Stimulated activated CD4-positive, alpha-beta T cell treated with anti-CD3 and anti-CD28 coated beads, Interleukin-12 subunit alpha, Interleukin-12 subunit beta, amount 100 ng/mL, for 4 hours (primary cell): ENCODE results near the gene BPHL.
"Not testable (repeated sequence)": the region's sequence is repeated elsewhere in the genome, so short reads cannot be mapped to it uniquely, and the experiment has no call there.

Experiments
- DNase-seq: peaks from one replicate; pipeline ENCODE4 v3.0.0-alpha.2; 2020

Gene BPHL

DNA sequence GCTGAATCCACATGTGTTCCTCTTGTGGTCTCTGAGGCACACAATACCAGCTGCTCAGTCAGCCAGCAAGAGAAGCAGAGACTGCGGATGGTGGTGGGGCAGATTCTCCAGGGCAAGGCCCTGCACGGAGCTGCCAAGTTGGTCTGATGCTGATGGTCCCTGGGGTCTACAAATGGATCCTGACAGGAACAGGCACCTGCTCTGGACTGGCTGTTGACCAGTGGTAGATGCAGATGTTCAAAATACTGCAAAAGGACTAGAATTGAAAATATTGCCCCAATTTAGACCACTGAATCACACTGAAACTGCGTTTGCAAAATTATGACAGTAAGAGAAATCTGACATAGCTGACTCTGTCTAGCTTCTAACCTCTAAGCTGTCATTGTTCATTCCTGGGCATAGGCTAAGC lies 68.5 kb downstream of the BPHL start:
- no peak for DNase-seq

DNA sequence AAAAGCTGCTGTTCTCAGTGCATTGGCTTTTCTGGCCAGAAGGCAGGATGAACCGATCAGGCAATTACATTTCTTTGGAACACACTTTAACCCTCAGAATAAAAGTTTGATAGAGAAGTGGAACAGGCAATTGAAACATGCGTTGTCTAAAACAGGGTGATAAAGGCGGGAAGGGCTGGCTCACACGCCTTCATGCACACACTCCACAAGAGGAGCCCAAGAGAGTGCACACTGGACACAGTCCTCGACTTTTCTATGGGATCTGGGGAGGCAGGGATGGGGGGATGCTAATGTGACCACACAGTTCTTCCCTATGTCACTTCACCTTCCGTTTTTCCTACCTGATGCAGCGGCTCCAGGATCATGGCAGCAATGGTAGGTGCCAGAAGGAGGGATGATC lies 69.8 kb downstream of the BPHL start:
- no peak for DNase-seq

DNA sequence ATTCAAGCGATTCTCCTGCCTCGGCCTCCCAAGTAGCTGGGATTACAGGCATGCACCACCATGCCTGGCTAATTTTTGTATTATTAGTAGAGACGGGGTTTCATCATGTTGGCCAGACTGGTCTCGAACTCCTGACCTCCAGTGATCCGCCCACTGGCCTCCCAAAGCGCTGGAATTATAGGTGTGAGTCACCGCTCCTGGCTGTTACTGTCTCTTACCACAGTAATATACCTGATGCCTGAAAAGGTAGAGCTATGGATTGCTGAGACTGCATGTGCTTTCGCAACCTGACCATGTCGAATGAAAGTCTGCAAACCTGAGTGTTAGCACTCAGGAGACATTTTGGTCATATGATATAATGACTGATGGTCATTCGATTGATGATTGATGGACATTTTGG lies 70.7 kb downstream of the BPHL start:
- not testable (repeated sequence) for DNase-seq

GRCh38 chr6:3190056-3190455 lies 71.5 kb downstream of the BPHL start:
- no peak for DNase-seq

DNA sequence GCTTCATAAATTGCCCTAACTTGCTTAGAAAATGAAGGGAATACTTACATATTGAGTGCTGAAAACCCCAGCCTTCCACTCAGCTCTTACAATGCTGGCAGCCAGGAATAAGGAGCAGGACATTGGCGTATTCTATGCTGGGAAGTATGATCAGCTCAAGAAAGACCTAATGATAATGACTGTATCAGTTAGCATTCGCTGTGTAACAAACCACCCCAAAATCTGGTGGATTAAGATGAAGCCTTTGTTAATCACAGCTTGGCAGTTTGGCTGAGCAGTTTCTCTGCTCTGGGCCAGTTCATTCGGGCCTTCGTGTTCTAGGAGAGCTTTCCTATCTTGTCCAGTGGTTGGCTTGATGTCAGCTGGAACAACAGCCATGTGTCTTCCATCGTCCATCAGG lies 72.3 kb downstream of the BPHL start:
- no peak for DNase-seq

GRCh38 chr6:3193102-3193849 lies 74.8 kb downstream of the BPHL start:
- DNase-seq = no peak

- DNase-seq = no peak
These were observed 76.3 kb downstream of the BPHL start for GRCh38 chr6:3194535-3195419.

DNA sequence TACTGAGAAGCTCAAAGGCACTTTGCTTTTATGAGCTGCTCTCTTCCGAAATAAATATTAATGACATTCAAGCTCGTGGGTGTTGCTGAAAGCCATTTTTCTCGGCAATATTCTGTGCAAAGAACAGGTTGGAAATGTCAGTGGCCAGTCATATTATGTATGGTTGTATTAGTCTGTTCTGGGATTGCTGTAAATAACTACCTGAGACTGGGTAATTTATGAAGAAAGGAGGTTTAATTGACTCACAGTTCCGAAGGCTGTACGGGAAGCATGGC lies 76.8 kb downstream of the BPHL start:
- no peak for DNase-seq

DNA sequence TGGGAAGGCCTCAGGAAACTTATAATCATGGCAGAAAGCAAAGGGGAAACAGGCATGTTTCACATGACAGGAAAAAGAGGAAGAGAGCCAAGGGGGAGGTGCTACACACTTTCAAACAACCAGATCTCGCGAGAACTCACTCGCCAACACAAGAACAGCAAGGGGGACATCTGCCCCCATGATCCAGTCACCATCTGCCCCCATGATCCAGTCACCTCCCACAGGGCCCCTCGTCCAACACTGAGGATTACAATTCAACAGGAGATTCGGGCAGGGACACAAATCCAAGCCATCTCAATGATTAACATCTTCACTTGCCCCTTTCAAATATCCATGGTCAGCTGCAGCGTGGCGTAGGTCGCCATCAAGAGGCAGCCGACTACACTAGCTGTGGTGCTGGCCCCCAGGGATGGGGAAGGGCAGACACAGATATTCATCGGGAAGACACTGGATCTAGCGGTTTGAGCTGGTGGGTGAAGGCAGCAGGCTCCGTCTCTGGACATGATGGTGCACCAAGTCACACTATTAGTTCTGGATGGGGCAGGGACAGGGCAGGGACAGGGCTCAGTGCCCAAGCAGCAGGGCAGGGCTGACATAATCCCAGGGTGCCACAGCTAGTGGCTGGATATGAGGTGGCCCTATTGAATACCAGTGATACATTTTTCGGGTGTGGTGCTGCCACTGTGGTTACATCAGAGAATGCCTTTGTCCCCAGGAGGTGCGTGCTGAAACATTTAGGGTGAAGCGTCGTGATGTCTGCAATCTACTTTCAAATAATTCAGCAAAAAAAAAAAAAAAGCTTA lies 77.4 kb downstream of the BPHL start:
- DNase-seq = no peak

GRCh38 chr6:3196770-3197169 lies 78.3 kb downstream of the BPHL start:
- DNase-seq = no peak

- not testable (repeated sequence) for DNase-seq
These were observed 79.2 kb downstream of the BPHL start for GRCh38 chr6:3197734-3198133.

- no peak for DNase-seq
These were observed 80.9 kb downstream of the BPHL start for GRCh38 chr6:3199382-3199781.

DNA sequence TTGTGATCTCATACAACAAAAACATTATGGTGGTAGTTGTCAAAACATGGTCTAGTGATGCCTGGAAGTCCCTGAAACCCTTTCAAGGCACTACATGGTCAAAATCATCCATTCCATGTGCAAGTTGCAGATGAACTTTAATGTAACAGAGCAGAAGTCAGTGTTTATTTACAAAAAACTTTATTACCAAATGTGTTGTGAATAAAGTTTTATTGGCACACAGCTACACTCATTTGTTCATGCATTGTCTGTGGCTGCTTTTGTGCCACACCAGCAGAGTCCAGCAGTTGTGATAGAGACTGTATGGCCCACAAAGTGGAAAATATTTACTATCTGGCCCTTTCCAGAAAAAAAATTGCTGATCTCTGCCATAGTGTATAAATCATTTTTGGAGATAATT lies 82.2 kb downstream of the BPHL start:
- no peak for DNase-seq

GRCh38 chr6:3201388-3201787 lies 82.9 kb downstream of the BPHL start:
- DNase-seq = no peak
